ENCODE measurements around the gene CD99L2. TPM values are rescaled to one million over a fixed set of nuclear protein-coding genes. Genes with fewer than 3 reads are reported as not detected.

CD99L2 gene
- total and polyA plus RNA-seq, 4 donors: 45.0 to 130 (median 108) TPM

- Histone ChIP-seq H3K27me3 (ENCODE audit: control insufficient read depth, insufficient read depth, low read length) (no peaks in the 10 kb centered on the region), H3K36me3 (ENCODE audit: control insufficient read depth, insufficient read depth, low read length) (no peaks in the 10 kb centered on the region), H3K4me1 (ENCODE audit: control insufficient read depth, insufficient read depth, low read length) (no peaks in the 10 kb centered on the region), H3K9me3 (ENCODE audit: control insufficient read depth, insufficient read depth, low read length) (no peaks in the 10 kb centered on the region), H3K4me3 (ENCODE audit: low read depth, low read length) (no peak overlapping the region), H3K27ac (ENCODE audit: low read depth, low read length) (no peak overlapping the region)
- DNase-seq (ENCODE audit: low read depth in 4 of 6, low spot score in 6 of 6): no peak
These were observed 51.4 kb downstream of the CD99L2 start for GRCh38 chrX:150847088-150847487.

DNA sequence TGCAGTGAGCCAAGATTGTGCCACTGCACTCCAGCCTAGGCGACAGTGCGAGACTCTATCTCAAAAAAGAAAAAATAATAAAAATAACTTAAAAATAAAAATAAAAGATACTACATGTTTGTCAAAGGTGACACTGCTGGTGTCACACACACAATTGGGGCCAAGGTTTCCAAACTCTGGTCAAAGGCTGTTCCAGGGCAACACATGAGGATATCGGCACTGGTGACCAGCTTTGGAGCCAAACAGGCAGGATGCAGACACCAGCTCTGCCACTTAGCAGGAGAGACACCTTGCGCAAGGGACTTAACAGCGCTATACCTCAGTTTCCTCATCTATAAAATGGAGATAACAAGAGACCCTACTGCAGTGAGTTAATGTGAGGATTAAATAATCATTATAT is 52.3 kb downstream of the CD99L2 start:
- DNase-seq (ENCODE audit: low read depth in 4 of 6, low spot score in 6 of 6): no peak
- Histone ChIP-seq H3K9me3 (ENCODE audit: control insufficient read depth, insufficient read depth, low read length) (no peaks in the 10 kb centered on the region), H3K4me3 (ENCODE audit: low read depth, low read length) (no peak overlapping the region), H3K27ac (ENCODE audit: low read depth, low read length) (no peak overlapping the region), H3K27me3 (ENCODE audit: control insufficient read depth, insufficient read depth, low read length) (no peaks in the 10 kb centered on the region), H3K4me1 (ENCODE audit: control insufficient read depth, insufficient read depth, low read length) (no peaks in the 10 kb centered on the region), H3K36me3 (ENCODE audit: control insufficient read depth, insufficient read depth, low read length) (no peaks in the 10 kb centered on the region)
- no CpG with 5 or more reads among the region's 5 CpGs for WGBS (ENCODE audit: insufficient coverage)

- H3K27me3 ChIP-seq (ENCODE audit: control insufficient read depth, insufficient read depth, low read length): no peaks in the 10 kb centered on the region
- H3K27ac ChIP-seq (ENCODE audit: low read depth, low read length): no peak overlapping the region
- 38% methylated on average over 1 of the region's 3 CpGs for WGBS (ENCODE audit: insufficient coverage)
- H3K36me3 ChIP-seq (ENCODE audit: control insufficient read depth, insufficient read depth, low read length): no peaks in the 10 kb centered on the region
- DNase-seq (ENCODE audit: low read depth in 4 of 6, low spot score in 6 of 6): no peak
- H3K9me3 ChIP-seq (ENCODE audit: control insufficient read depth, insufficient read depth, low read length): no peaks in the 10 kb centered on the region
- no peak overlapping the region for H3K4me3 ChIP-seq (ENCODE audit: low read depth, low read length)
- H3K4me1 ChIP-seq (ENCODE audit: control insufficient read depth, insufficient read depth, low read length): no peaks in the 10 kb centered on the region
These were observed 53.4 kb downstream of the CD99L2 start for GRCh38 chrX:150845091-150845490.

DNA sequence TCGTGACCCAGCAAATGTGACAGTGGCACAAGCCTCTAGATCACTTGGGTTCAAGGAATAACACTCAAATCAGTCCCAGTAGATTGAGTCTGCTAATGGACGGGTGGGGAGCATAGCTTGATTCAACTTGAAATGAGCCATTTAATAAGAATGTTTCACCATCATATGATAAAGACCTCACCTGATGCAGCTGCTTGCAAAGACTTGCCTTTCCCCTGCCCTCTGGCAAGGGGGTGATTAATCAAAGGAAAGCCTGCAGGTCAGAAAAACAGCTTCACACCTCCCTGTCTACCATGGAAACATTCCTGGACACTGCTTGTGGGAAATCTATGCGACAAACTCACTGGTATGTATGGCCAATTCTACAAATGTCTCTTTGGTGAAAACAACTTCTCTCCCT is 54.5 kb downstream of the CD99L2 start:
- no peaks in the 10 kb centered on the region for H3K4me1 ChIP-seq (ENCODE audit: control insufficient read depth, insufficient read depth, low read length)
- no peaks in the 10 kb centered on the region for H3K36me3 ChIP-seq (ENCODE audit: control insufficient read depth, insufficient read depth, low read length)
- H3K4me3 ChIP-seq (ENCODE audit: low read depth, low read length): no peak overlapping the region
- H3K27me3 ChIP-seq (ENCODE audit: control insufficient read depth, insufficient read depth, low read length): no peaks in the 10 kb centered on the region
- 50% methylated on average over 1 of the region's 3 CpGs for WGBS (ENCODE audit: insufficient coverage)
- H3K27ac ChIP-seq (ENCODE audit: low read depth, low read length): no peak overlapping the region
- DNase-seq (ENCODE audit: low read depth in 4 of 6, low spot score in 6 of 6): no peak
- no peaks in the 10 kb centered on the region for H3K9me3 ChIP-seq (ENCODE audit: control insufficient read depth, insufficient read depth, low read length)

- no peaks in the 10 kb centered on the region for H3K9me3 ChIP-seq (ENCODE audit: control insufficient read depth, insufficient read depth, low read length)
- no peaks in the 10 kb centered on the region for H3K27me3 ChIP-seq (ENCODE audit: control insufficient read depth, insufficient read depth, low read length)
- peak in 1 of 6 donors; percentile 21 for DNase-seq (ENCODE audit: low read depth in 4 of 6, low spot score in 6 of 6)
- no peak overlapping the region for H3K4me3 ChIP-seq (ENCODE audit: low read depth, low read length)
- no peaks in the 10 kb centered on the region for H3K36me3 ChIP-seq (ENCODE audit: control insufficient read depth, insufficient read depth, low read length)
- no peaks in the 10 kb centered on the region for H3K4me1 ChIP-seq (ENCODE audit: control insufficient read depth, insufficient read depth, low read length)
- H3K27ac ChIP-seq (ENCODE audit: low read depth, low read length): no peak overlapping the region
- WGBS (ENCODE audit: insufficient coverage): 46% methylated on average over 2 of the region's 2 CpGs
These were observed 56.2 kb downstream of the CD99L2 start for GRCh38 chrX:150842198-150842685.

DNA sequence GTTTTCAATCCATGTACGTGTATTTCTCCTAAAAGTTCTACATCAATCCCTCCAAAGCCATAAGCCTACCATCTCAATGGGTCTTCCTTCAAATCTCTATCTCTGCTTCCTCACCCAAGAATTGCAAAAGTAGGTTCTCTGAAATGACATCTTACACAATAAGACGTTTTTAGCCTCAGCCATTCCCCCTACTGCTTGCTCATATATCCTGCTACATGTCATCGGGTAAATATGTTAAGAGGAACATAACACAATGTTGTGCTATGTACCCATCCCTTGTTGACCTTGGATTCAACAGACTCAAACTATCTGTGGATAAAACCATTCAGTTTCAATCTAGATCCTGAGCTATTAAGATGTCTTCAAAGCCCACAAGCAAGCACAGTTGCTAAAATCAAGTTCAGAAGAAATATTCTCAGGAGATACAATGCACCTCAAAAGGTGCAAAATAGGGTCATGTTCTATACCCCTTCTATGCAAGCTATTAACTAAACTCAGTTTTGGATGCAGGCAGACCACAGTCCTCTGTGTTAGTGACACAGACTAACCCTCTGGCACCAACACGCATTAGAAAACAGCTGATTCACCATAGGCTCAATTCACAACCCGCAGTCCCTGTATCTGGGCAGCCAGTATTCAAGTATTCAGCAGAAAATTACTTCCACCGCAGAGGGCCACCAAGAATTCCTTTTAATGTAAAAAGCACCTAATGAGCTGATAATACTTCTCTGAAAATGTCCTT is 56.8 kb downstream of the CD99L2 start:
- 56% methylated on average over 1 of the region's 6 CpGs for WGBS (ENCODE audit: insufficient coverage)
- Histone ChIP-seq H3K27me3 (ENCODE audit: control insufficient read depth, insufficient read depth, low read length) (no peaks in the 10 kb centered on the region), H3K9me3 (ENCODE audit: control insufficient read depth, insufficient read depth, low read length) (no peaks in the 10 kb centered on the region), H3K4me3 (ENCODE audit: low read depth, low read length) (no peak overlapping the region), H3K27ac (ENCODE audit: low read depth, low read length) (no peak overlapping the region), H3K36me3 (ENCODE audit: control insufficient read depth, insufficient read depth, low read length) (no peaks in the 10 kb centered on the region), H3K4me1 (ENCODE audit: control insufficient read depth, insufficient read depth, low read length) (no peaks in the 10 kb centered on the region)
- DNase-seq (ENCODE audit: low read depth in 4 of 6, low spot score in 6 of 6): peak in 1 of 6 donors; percentile 5

DNA sequence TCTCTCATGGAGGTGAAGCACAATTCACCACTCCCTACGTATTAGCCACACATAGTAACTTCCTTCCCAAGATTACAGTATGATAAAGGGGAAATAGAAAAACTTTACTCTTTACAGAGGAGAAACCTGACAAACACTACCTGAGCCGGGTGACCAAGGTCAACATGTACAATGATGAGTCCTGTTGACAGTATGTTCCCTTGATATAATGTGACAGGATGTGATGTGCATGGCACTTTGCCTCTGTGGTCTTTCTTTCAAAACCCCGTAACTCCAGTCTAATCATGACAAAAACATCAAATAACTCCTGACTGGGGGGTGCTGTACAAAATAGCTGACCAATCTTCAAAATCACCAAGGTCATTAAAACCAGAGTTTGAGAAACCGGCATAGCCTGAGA is 60.6 kb downstream of the CD99L2 start:
- H3K4me3 ChIP-seq (ENCODE audit: low read depth, low read length): no peak overlapping the region
- no peaks in the 10 kb centered on the region for H3K36me3 ChIP-seq (ENCODE audit: control insufficient read depth, insufficient read depth, low read length)
- no peaks in the 10 kb centered on the region for H3K27me3 ChIP-seq (ENCODE audit: control insufficient read depth, insufficient read depth, low read length)
- no peak overlapping the region for H3K27ac ChIP-seq (ENCODE audit: low read depth, low read length)
- 86% methylated on average over 1 of the region's 4 CpGs for WGBS (ENCODE audit: insufficient coverage)
- H3K4me1 ChIP-seq (ENCODE audit: control insufficient read depth, insufficient read depth, low read length): no peaks in the 10 kb centered on the region
- peaks cover 1% of the 10 kb centered on the region for H3K9me3 ChIP-seq (ENCODE audit: control insufficient read depth, insufficient read depth, low read length)
- DNase-seq (ENCODE audit: low read depth in 4 of 6, low spot score in 6 of 6): no peak

DNA sequence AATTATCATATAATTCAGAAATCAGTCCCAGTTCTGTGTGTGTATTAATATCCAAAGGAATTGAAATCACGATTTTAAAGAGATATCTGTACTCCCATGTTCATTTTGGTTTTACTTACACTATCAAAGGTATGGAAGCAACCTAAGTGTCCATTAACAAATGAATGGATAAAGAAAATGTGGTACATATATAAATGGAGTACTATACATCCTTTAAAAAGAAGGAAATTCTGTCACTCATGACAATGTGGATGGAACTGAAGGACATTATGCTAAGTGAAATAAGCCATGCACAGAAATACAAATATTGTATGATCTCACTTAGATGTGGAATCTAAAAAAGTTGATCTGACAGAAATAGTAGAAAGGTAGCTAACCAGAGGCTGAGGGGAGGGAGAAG is 63.8 kb downstream of the CD99L2 start:
- H3K36me3 ChIP-seq (ENCODE audit: control insufficient read depth, insufficient read depth, low read length): no peaks in the 10 kb centered on the region
- no peaks in the 10 kb centered on the region for H3K4me1 ChIP-seq (ENCODE audit: control insufficient read depth, insufficient read depth, low read length)
- WGBS (ENCODE audit: insufficient coverage): no CpG with 5 or more reads among the region's 1 CpG
- H3K9me3 ChIP-seq (ENCODE audit: control insufficient read depth, insufficient read depth, low read length): peaks cover 1% of the 10 kb centered on the region
- H3K4me3 ChIP-seq (ENCODE audit: low read depth, low read length): no peak overlapping the region
- no peak for DNase-seq (ENCODE audit: low read depth in 4 of 6, low spot score in 6 of 6)
- no peaks in the 10 kb centered on the region for H3K27me3 ChIP-seq (ENCODE audit: control insufficient read depth, insufficient read depth, low read length)
- H3K27ac ChIP-seq (ENCODE audit: low read depth, low read length): no peak overlapping the region

DNA sequence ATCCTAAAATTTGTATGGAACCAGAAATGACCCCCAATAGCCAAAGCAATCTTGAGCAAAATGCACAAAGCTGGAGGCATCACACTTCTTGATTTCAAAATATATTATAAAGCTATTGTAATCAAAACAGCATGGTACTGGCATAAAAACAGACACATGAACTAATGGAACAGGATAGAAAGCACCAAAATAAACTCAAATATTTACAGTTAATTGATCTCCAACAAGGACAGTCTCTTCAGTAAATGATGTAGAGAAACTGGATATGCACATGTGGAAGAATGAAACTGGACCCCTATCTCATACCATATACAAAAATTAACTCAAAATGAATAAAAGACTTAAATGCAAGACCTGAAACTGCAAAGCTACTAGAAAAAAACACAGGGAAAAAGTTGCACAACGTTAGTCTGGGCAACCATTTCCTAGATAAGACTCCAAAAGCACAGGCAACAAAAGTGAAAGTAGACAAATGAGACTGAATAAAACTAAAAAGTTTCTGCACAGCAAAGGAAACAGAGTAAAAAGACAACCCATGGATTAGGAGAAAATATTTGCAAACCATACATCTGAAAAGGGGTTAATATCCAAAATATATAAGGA is 64.9 kb downstream of the CD99L2 start:
- H3K36me3 ChIP-seq (ENCODE audit: control insufficient read depth, insufficient read depth, low read length): no peaks in the 10 kb centered on the region
- H3K27ac ChIP-seq (ENCODE audit: low read depth, low read length): no peak overlapping the region
- H3K4me3 ChIP-seq (ENCODE audit: low read depth, low read length): no peak overlapping the region
- DNase-seq (ENCODE audit: low read depth in 4 of 6, low spot score in 6 of 6): no peak
- H3K9me3 ChIP-seq (ENCODE audit: control insufficient read depth, insufficient read depth, low read length): peaks cover 1% of the 10 kb centered on the region
- no peaks in the 10 kb centered on the region for H3K4me1 ChIP-seq (ENCODE audit: control insufficient read depth, insufficient read depth, low read length)
- H3K27me3 ChIP-seq (ENCODE audit: control insufficient read depth, insufficient read depth, low read length): no peaks in the 10 kb centered on the region
- no CpG with 5 or more reads among the region's 1 CpG for WGBS (ENCODE audit: insufficient coverage)

GRCh38 chrX:150831863-150832262 is 66.6 kb downstream of the CD99L2 start:
- Histone ChIP-seq H3K27ac (ENCODE audit: low read depth, low read length) (no peak overlapping the region), H3K4me1 (ENCODE audit: control insufficient read depth, insufficient read depth, low read length) (no peaks in the 10 kb centered on the region), H3K36me3 (ENCODE audit: control insufficient read depth, insufficient read depth, low read length) (no peaks in the 10 kb centered on the region), H3K9me3 (ENCODE audit: control insufficient read depth, insufficient read depth, low read length) (peaks cover 1% of the 10 kb centered on the region), H3K4me3 (ENCODE audit: low read depth, low read length) (no peak overlapping the region), H3K27me3 (ENCODE audit: control insufficient read depth, insufficient read depth, low read length) (no peaks in the 10 kb centered on the region)
- peak in 1 of 6 donors; percentile 1 for DNase-seq (ENCODE audit: low read depth in 4 of 6, low spot score in 6 of 6)
- WGBS (ENCODE audit: insufficient coverage): 83% methylated on average over 1 of the region's 1 CpG
